HL-60 (cell line): ENCODE measurements around the gene CDK17.

Experiments used
- DNase-seq, 2 experiments: peaks; one replicate each; pipeline ENCODE4 v3.0.0-alpha.2; 2010 to 2020; ENCODE audit warnings: low read depth in 1 of 2, low spot score in 1 of 2
- H3K27ac ChIP-seq: fragments of 250-450 bp; sonication (Bioruptor Pico); replicated peaks from 2 replicates; pipeline ENCODE4 v1.5.1; 2020; ENCODE audit warnings: mild to moderate bottlenecking, moderate library complexity
- H3K27me3 ChIP-seq: fragments of 250-450 bp; sonication (Bioruptor Pico); 2 replicates; pipeline ENCODE4 v1.5.1; 2021; ENCODE audit warnings: mild to moderate bottlenecking, moderate library complexity; ENCODE audit not compliant: insufficient read depth, poor library complexity, severe bottlenecking
- H3K4me3 ChIP-seq: replicated peaks from 2 replicates; pipeline ENCODE4 v1.5.1; 2011; ENCODE audit warnings: mild to moderate bottlenecking, control low read depth, low read length; ENCODE audit not compliant: insufficient read depth
- GABPA ChIP-seq: IDR thresholded peaks from 2 replicates; pipeline ENCODE4 v1.6.1; 2012; ENCODE audit warnings: low read depth
- POLR2AphosphoS5 ChIP-seq: IDR thresholded peaks from 2 replicates; pipeline ENCODE4 v1.6.1; 2012; ENCODE audit warnings: low read depth
- REST ChIP-seq: IDR thresholded peaks from 2 replicates; pipeline ENCODE4 v1.6.1; 2012; ENCODE audit warnings: low read depth; ENCODE audit not compliant: insufficient replicate concordance
- SPI1 ChIP-seq: IDR thresholded peaks from 2 replicates; pipeline ENCODE4 v1.6.1; 2012; ENCODE audit warnings: low read depth, mild to moderate bottlenecking, borderline replicate concordance
- TF ChIP-seq, protein P1 (sequence below): IDR thresholded peaks from one replicate; pipeline ENCODE4 v1.5.1; 2011; ENCODE audit warnings: low read length, control low read depth, inconsistent platforms; ENCODE audit not compliant: insufficient read depth

The CDK17 gene

GRCh38 chr12:96368233-96368632, 32.0 kb downstream of the CDK17 start:
- TF ChIP-seq REST, result no peak
- TF ChIP-seq POLR2AphosphoS5, result no peak
- TF ChIP-seq GABPA, result no peak
- no peak for TF ChIP-seq SPI1
- TF ChIP-seq, protein P1, sequence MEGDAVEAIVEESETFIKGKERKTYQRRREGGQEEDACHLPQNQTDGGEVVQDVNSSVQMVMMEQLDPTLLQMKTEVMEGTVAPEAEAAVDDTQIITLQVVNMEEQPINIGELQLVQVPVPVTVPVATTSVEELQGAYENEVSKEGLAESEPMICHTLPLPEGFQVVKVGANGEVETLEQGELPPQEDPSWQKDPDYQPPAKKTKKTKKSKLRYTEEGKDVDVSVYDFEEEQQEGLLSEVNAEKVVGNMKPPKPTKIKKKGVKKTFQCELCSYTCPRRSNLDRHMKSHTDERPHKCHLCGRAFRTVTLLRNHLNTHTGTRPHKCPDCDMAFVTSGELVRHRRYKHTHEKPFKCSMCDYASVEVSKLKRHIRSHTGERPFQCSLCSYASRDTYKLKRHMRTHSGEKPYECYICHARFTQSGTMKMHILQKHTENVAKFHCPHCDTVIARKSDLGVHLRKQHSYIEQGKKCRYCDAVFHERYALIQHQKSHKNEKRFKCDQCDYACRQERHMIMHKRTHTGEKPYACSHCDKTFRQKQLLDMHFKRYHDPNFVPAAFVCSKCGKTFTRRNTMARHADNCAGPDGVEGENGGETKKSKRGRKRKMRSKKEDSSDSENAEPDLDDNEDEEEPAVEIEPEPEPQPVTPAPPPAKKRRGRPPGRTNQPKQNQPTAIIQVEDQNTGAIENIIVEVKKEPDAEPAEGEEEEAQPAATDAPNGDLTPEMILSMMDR, result no peak
- no peak overlapping the region for H3K27ac ChIP-seq
- H3K4me3 ChIP-seq, result no peak overlapping the region
- no peak for DNase-seq
- H3K27me3 ChIP-seq, result no peaks in the 10 kb centered on the region

DNA sequence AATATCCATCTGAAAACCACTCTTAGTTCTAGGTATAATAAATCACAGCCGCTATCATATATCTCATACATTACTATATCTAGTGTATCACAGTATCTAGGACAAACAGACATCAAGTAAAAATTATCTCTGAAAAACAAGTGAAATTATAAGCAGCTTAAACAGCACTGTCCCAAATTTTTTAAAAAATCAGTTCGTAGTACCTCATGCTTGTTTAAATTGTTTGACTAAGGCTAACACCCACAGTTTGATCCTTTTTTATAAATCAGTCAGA, 33.9 kb downstream of the CDK17 start:
- H3K27me3 ChIP-seq, result no peaks in the 10 kb centered on the region
- no peak for TF ChIP-seq POLR2AphosphoS5
- TF ChIP-seq, protein P1, result no peak
- TF ChIP-seq REST, result no peak
- no peak for TF ChIP-seq SPI1
- TF ChIP-seq GABPA, result no peak
- H3K27ac ChIP-seq, result no peak overlapping the region
- H3K4me3 ChIP-seq, result no peak overlapping the region
- no peak for DNase-seq

GRCh38 chr12:96365604-96366380, 34.4 kb downstream of the CDK17 start:
- Histone ChIP-seq H3K27ac (no peak overlapping the region), H3K27me3 (no peaks in the 10 kb centered on the region), H3K4me3 (no peak overlapping the region)
- DNase-seq, result no peak
- TF ChIP-seq REST (no peak), POLR2AphosphoS5 (no peak), SPI1 (no peak), GABPA (no peak)
- TF ChIP-seq, protein P1, result no peak
